ENCODE results near the gene CLPSL1. TPM values are rescaled to one million over a fixed set of nuclear protein-coding genes. Genes with fewer than 3 reads are reported as not detected.
A peak's percentile ranks its signal among the peaks of the same experiment; 100 is the strongest.

The CLPSL1 gene
- polyA plus RNA-seq, 3 donors, result 0.39 to 0.88 TPM; not detected in 1

- no peak for DNase-seq
Measured at GRCh38 chr6:35795453-35796071, 14.7 kb downstream of the CLPSL1 start.

- DNase-seq, result no peak
Measured at GRCh38 chr6:35796236-35796635, 15.4 kb downstream of the CLPSL1 start.

GRCh38 chr6:35797837-35798526 is 17.2 kb downstream of the CLPSL1 start:
- no peak for DNase-seq

GRCh38 chr6:35798706-35799105 is 17.9 kb downstream of the CLPSL1 start:
- no peak for DNase-seq

- DNase-seq, result no peak
Measured at GRCh38 chr6:35801148-35801547, 20.3 kb downstream of the CLPSL1 start.

- peak; percentile 69 for DNase-seq
Measured at GRCh38 chr6:35804996-35805736, 24.3 kb downstream of the CLPSL1 start, which contains the start of gene LHFPL5. LHFPL5 (plus strand) TSS chr6:35805352; CDS start chr6:35805671, 319 bp downstream.

- no peak for DNase-seq
Measured at GRCh38 chr6:35808688-35809087, 27.9 kb downstream of the CLPSL1 start.

GRCh38 chr6:35809809-35810208 is 29.0 kb downstream of the CLPSL1 start:
- DNase-seq, result no peak

- no peak for DNase-seq
Measured at GRCh38 chr6:35810971-35811698, 30.3 kb downstream of the CLPSL1 start.

GRCh38 chr6:35811699-35811995 is 30.8 kb downstream of the CLPSL1 start:
- DNase-seq, result no peak

GRCh38 chr6:35817515-35817914 is 36.7 kb downstream of the CLPSL1 start:
- DNase-seq, result no peak

GRCh38 chr6:35823601-35824000 is 42.8 kb downstream of the CLPSL1 start:
- DNase-seq, result no peak

GRCh38 chr6:35824552-35825192 is 43.9 kb downstream of the CLPSL1 start:
- DNase-seq, result no peak

GRCh38 chr6:35829306-35829705 is 48.5 kb downstream of the CLPSL1 start:
- DNase-seq, result no peak

- no peak for DNase-seq
Measured at GRCh38 chr6:35831257-35832007, 50.6 kb downstream of the CLPSL1 start.

- DNase-seq, result no peak
Measured at GRCh38 chr6:35833536-35833935, 52.7 kb downstream of the CLPSL1 start.

Other genes with a start within 250 kb of the CLPSL1 start
- 10 to 100 TPM; 20.6 to 26.9 (median 24.9) TPM for gene FKBP5, start 92.1 kb upstream of the CLPSL1 start, polyA plus RNA-seq (ENCODE audit: insufficient read length in 3 of 3)
- gene ARMC12, start 44.0 kb upstream of the CLPSL1 start, polyA plus RNA-seq (ENCODE audit: insufficient read length in 3 of 3), result 1 to 10 TPM in 1 of 3 donors, under 1 TPM in 2; 0.94 to 1.8 (median 0.99) TPM
- gene CLPSL2, start 4.4 kb upstream of the CLPSL1 start, polyA plus RNA-seq (ENCODE audit: insufficient read length in 3 of 3), result under 1 TPM in 1 of 3 donors, not detected in 2; 0.23 TPM
- gene CLPS, start 16.3 kb downstream of the CLPSL1 start, polyA plus RNA-seq (ENCODE audit: insufficient read length in 3 of 3), result under 1 TPM in 1 of 3 donors, not detected in 2; 0.27 TPM
- gene LHFPL5, start 24.3 kb downstream of the CLPSL1 start, polyA plus RNA-seq (ENCODE audit: insufficient read length in 3 of 3), result under 1 TPM; 0.07 to 0.40 (median 0.14) TPM
- 10 to 100 TPM; 47.5 to 53.8 (median 51.9) TPM for gene SRPK1, start 140.1 kb downstream of the CLPSL1 start, polyA plus RNA-seq (ENCODE audit: insufficient read length in 3 of 3)
- under 1 TPM; 0.39 to 0.77 (median 0.40) TPM for gene SLC26A8, start 243.6 kb downstream of the CLPSL1 start, polyA plus RNA-seq (ENCODE audit: insufficient read length in 3 of 3)
- 10 to 100 TPM; 49.6 to 56.8 (median 50.9) TPM for gene MAPK14, start 246.8 kb downstream of the CLPSL1 start, polyA plus RNA-seq (ENCODE audit: insufficient read length in 3 of 3)